HCT116 (cell line): ENCODE results near the gene ARHGAP40.

Experiments
- EGR1 ChIP-seq: IDR thresholded peaks from 2 replicates; pipeline ENCODE4 v1.6.1; 2012; ENCODE audit warnings: low read depth
- ELF1 ChIP-seq: IDR thresholded peaks from 2 replicates; pipeline ENCODE4 v1.6.1; 2012; ENCODE audit warnings: low read depth, borderline replicate concordance
- EZH2 ChIP-seq: fragments of 200-600 bp; sonication (generic); IDR thresholded peaks from 2 replicates; pipeline ENCODE4 v1.6.1; 2017; ENCODE audit warnings: antibody characterized with exemption, mixed run types
- EZH2phosphoT487 ChIP-seq: fragments of 200-600 bp; IDR thresholded peaks from 2 replicates; pipeline ENCODE4 v1.6.1; 2018; ENCODE audit warnings: antibody characterized with exemption, borderline replicate concordance
- JUND ChIP-seq: IDR thresholded peaks from 2 replicates; pipeline ENCODE4 v1.6.1; 2012
- MAX ChIP-seq: IDR thresholded peaks from 2 replicates; pipeline ENCODE4 v1.6.1; 2012
- POLR2A ChIP-seq: IDR thresholded peaks from 2 replicates; pipeline ENCODE4 v1.7.0; 2011; ENCODE audit warnings: borderline replicate concordance; ENCODE audit not compliant: insufficient read depth, insufficient read length; ENCODE audit errors: extremely low read depth
- POLR2AphosphoS5 ChIP-seq: IDR thresholded peaks from 2 replicates; pipeline ENCODE4 v1.6.1; 2011; ENCODE audit warnings: mild to moderate bottlenecking, low read depth, low read length, moderate library complexity
- YY1 ChIP-seq: IDR thresholded peaks from 2 replicates; pipeline ENCODE4 v1.6.1; 2011; ENCODE audit warnings: low read length, low read depth, moderate library complexity, mild to moderate bottlenecking; ENCODE audit not compliant: insufficient replicate concordance; ENCODE audit errors: extremely low read depth
- ZNF274 ChIP-seq: fragments of 200-500 bp; sonication (Bioruptor generic); IDR thresholded peaks from 2 replicates; pipeline ENCODE4 v1.6.1; 2014; ENCODE audit warnings: mild to moderate bottlenecking, low read depth, low read length, inconsistent platforms
- TF ChIP-seq, protein P1 (sequence below), 3 experiments: fragments of 200-600 bp in 1 of 3; sonication (generic) in 1 of 3; IDR thresholded peaks in 2 of 3; conservative IDR thresholded peaks in 1 of 3; 2 replicates each; pipeline ENCODE4 v1.5.1; 2012 to 2017; ENCODE audit warnings: low read depth in 2 of 3, low read length in 2 of 3, antibody characterized with exemption in 1 of 3, borderline replicate concordance in 1 of 3, control low read depth in 1 of 3, mild to moderate bottlenecking in 1 of 3, mixed read lengths in 1 of 3, mixed run types in 1 of 3, moderate library complexity in 1 of 3; ENCODE audit not compliant: insufficient read depth in 1 of 3
- TF ChIP-seq, protein P2 (sequence below): IDR thresholded peaks from 2 replicates; pipeline ENCODE4 v1.6.1; 2012; ENCODE audit warnings: low read depth
- TF ChIP-seq, protein P3 (sequence below): IDR thresholded peaks from 2 replicates; pipeline ENCODE4 v1.6.1; 2011; ENCODE audit warnings: mild to moderate bottlenecking, low read length, moderate library complexity; ENCODE audit not compliant: insufficient replicate concordance; ENCODE audit errors: extremely low read depth

GRCh38 chr20:38615283-38615682, 13.7 kb downstream of the ARHGAP40 start:
- TF ChIP-seq EGR1 (no peak), POLR2A (no peak), MAX (no peak), EZH2 (no peak), ELF1 (no peak), JUND (no peak), YY1 (no peak), ZNF274 (no peak), POLR2AphosphoS5 (no peak), EZH2phosphoT487 (no peak)
- TF ChIP-seq, protein P1, sequence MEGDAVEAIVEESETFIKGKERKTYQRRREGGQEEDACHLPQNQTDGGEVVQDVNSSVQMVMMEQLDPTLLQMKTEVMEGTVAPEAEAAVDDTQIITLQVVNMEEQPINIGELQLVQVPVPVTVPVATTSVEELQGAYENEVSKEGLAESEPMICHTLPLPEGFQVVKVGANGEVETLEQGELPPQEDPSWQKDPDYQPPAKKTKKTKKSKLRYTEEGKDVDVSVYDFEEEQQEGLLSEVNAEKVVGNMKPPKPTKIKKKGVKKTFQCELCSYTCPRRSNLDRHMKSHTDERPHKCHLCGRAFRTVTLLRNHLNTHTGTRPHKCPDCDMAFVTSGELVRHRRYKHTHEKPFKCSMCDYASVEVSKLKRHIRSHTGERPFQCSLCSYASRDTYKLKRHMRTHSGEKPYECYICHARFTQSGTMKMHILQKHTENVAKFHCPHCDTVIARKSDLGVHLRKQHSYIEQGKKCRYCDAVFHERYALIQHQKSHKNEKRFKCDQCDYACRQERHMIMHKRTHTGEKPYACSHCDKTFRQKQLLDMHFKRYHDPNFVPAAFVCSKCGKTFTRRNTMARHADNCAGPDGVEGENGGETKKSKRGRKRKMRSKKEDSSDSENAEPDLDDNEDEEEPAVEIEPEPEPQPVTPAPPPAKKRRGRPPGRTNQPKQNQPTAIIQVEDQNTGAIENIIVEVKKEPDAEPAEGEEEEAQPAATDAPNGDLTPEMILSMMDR (IDR thresholded peaks at IDR 0.05 in 2 of 3, conservative IDR thresholded peaks at IDR 0.05 in 1 of 3; ENCODE audit: borderline replicate concordance in 1 of 3, insufficient read depth in 1 of 3, low read depth in 2 of 3, low read length in 2 of 3) = no peak
- TF ChIP-seq, protein P2, sequence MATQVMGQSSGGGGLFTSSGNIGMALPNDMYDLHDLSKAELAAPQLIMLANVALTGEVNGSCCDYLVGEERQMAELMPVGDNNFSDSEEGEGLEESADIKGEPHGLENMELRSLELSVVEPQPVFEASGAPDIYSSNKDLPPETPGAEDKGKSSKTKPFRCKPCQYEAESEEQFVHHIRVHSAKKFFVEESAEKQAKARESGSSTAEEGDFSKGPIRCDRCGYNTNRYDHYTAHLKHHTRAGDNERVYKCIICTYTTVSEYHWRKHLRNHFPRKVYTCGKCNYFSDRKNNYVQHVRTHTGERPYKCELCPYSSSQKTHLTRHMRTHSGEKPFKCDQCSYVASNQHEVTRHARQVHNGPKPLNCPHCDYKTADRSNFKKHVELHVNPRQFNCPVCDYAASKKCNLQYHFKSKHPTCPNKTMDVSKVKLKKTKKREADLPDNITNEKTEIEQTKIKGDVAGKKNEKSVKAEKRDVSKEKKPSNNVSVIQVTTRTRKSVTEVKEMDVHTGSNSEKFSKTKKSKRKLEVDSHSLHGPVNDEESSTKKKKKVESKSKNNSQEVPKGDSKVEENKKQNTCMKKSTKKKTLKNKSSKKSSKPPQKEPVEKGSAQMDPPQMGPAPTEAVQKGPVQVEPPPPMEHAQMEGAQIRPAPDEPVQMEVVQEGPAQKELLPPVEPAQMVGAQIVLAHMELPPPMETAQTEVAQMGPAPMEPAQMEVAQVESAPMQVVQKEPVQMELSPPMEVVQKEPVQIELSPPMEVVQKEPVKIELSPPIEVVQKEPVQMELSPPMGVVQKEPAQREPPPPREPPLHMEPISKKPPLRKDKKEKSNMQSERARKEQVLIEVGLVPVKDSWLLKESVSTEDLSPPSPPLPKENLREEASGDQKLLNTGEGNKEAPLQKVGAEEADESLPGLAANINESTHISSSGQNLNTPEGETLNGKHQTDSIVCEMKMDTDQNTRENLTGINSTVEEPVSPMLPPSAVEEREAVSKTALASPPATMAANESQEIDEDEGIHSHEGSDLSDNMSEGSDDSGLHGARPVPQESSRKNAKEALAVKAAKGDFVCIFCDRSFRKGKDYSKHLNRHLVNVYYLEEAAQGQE = no peak
- TF ChIP-seq, protein P3, sequence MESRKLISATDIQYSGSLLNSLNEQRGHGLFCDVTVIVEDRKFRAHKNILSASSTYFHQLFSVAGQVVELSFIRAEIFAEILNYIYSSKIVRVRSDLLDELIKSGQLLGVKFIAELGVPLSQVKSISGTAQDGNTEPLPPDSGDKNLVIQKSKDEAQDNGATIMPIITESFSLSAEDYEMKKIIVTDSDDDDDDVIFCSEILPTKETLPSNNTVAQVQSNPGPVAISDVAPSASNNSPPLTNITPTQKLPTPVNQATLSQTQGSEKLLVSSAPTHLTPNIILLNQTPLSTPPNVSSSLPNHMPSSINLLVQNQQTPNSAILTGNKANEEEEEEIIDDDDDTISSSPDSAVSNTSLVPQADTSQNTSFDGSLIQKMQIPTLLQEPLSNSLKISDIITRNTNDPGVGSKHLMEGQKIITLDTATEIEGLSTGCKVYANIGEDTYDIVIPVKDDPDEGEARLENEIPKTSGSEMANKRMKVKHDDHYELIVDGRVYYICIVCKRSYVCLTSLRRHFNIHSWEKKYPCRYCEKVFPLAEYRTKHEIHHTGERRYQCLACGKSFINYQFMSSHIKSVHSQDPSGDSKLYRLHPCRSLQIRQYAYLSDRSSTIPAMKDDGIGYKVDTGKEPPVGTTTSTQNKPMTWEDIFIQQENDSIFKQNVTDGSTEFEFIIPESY = no peak
